CD14-positive monocyte (primary cell): ENCODE data around the gene IMMP2L. TPM values are rescaled to one million over a fixed set of nuclear protein-coding genes. Genes with fewer than 3 reads are reported as not detected.

Experiments
- DNase-seq, 3 donors: peaks; one replicate each; pipeline ENCODE4 v3.0.0-alpha.2; 2011 to 2022
- H2AFZ ChIP-seq: 2 replicates; pipeline ENCODE4 v1.6.0; 2012; ENCODE audit warnings: mild to moderate bottlenecking, low read depth, low read length, inconsistent platforms; ENCODE audit not compliant: insufficient read depth, poor library complexity, severe bottlenecking
- H3K27ac ChIP-seq, 2 donors: 1 replicate in 1 of 2; 2 replicates in 1 of 2; pipeline ENCODE4 v1.5.1; 2012 to 2013; ENCODE audit warnings: low read length in 2 of 2, control low read depth in 1 of 2, inconsistent platforms in 1 of 2, low read depth in 1 of 2, mild to moderate bottlenecking in 1 of 2
- H3K27me3 ChIP-seq, 2 donors: one replicate each; pipeline versions ENCODE4 v1.6.0 to v1.6.1; 2011 to 2013; ENCODE audit warnings: low read length in 2 of 2; ENCODE audit not compliant: control insufficient read depth in 2 of 2, insufficient read depth in 2 of 2
- H3K36me3 ChIP-seq, 2 donors: replicated peaks in 1 of 2; 1 replicate in 1 of 2; 2 replicates in 1 of 2; pipeline versions ENCODE4 v1.5.1 to v1.6.1; 2012 to 2013; ENCODE audit warnings: low read length in 2 of 2, control low read depth in 1 of 2, inconsistent platforms in 1 of 2, mild to moderate bottlenecking in 1 of 2; ENCODE audit not compliant: insufficient read depth in 2 of 2, control insufficient read depth in 1 of 2
- H3K4me1 ChIP-seq, 2 donors: 1 replicate in 1 of 2; 2 replicates in 1 of 2; pipeline versions ENCODE4 v1.5.1 to v1.6.1; 2012 to 2013; ENCODE audit warnings: low read length in 2 of 2, control low read depth in 1 of 2, inconsistent platforms in 1 of 2, mild to moderate bottlenecking in 1 of 2, moderate library complexity in 1 of 2; ENCODE audit not compliant: insufficient read depth in 2 of 2, control insufficient read depth in 1 of 2
- H3K4me2 ChIP-seq: replicated peaks from 2 replicates; pipeline ENCODE3; 2012; ENCODE audit warnings: low read length, moderate library complexity, mild to moderate bottlenecking; ENCODE audit not compliant: poor library complexity, severe bottlenecking; ENCODE audit errors: extremely low read depth
- H3K4me3 ChIP-seq, 3 experiments: fragments of 200-600 bp in 1 of 3; sonication (generic) in 1 of 3; replicated peaks in 1 of 3; 1 replicate in 2 of 3; 2 replicates in 1 of 3; pipeline ENCODE4 v1.5.1; 2011 to 2013; ENCODE audit warnings: low read length in 3 of 3, mild to moderate bottlenecking in 3 of 3, control low read depth in 2 of 3, low read depth in 2 of 3, inconsistent platforms in 1 of 3, moderate library complexity in 1 of 3
- H3K79me2 ChIP-seq: 2 replicates; pipeline ENCODE4 v1.6.0; 2012; ENCODE audit warnings: mild to moderate bottlenecking, control low read depth, inconsistent platforms, low read length, moderate library complexity; ENCODE audit not compliant: insufficient read depth
- H3K9ac ChIP-seq: 2 replicates; pipeline ENCODE4 v1.6.0; 2017; ENCODE audit warnings: low read length, mild to moderate bottlenecking; ENCODE audit not compliant: insufficient read depth, poor library complexity, severe bottlenecking
- H3K9me3 ChIP-seq, 2 donors: replicated peaks in 1 of 2; 1 replicate in 1 of 2; 2 replicates in 1 of 2; pipeline versions ENCODE4 v1.5.1 to v1.6.1; 2012 to 2013; ENCODE audit warnings: low read length in 2 of 2, control low read depth in 1 of 2; ENCODE audit not compliant: control insufficient read depth in 1 of 2, insufficient read depth in 1 of 2
- H4K20me1 ChIP-seq: 2 replicates; pipeline ENCODE4 v1.6.0; 2012; ENCODE audit warnings: mild to moderate bottlenecking, low read length, control low read depth, moderate library complexity; ENCODE audit not compliant: insufficient read depth
- H3K27ac Mint-ChIP-seq, 7 donors: one replicate each; pipeline ENCODE4 v1.8.0; 2020; ENCODE audit warnings: mild to moderate bottlenecking in 7 of 7, mixed read lengths in 7 of 7, moderate library complexity in 6 of 7, inconsistent platforms in 2 of 7
- H3K27me3 Mint-ChIP-seq, 3 donors: one replicate each; pipeline ENCODE4 v1.8.0; 2021 to 2022; ENCODE audit warnings: low read depth in 3 of 3, mild to moderate bottlenecking in 3 of 3, mixed read lengths in 3 of 3, moderate library complexity in 3 of 3, inconsistent platforms in 1 of 3
- H3K36me3 Mint-ChIP-seq, 2 donors: one replicate each; pipeline ENCODE4 v1.8.0; 2020; ENCODE audit warnings: mixed read lengths in 2 of 2, inconsistent platforms in 1 of 2, mild to moderate bottlenecking in 1 of 2
- H3K4me1 Mint-ChIP-seq: one replicate; pipeline ENCODE4 v1.8.0; 2020; ENCODE audit warnings: mild to moderate bottlenecking, mixed read lengths
- H3K4me3 Mint-ChIP-seq, 2 donors: one replicate each; pipeline ENCODE4 v1.8.0; 2020; ENCODE audit warnings: mild to moderate bottlenecking in 2 of 2, mixed read lengths in 2 of 2, moderate library complexity in 1 of 2
- H3K9me3 Mint-ChIP-seq, 7 donors: one replicate each; pipeline ENCODE4 v1.8.0; 2020 to 2022; ENCODE audit warnings: mixed read lengths in 7 of 7, mild to moderate bottlenecking in 6 of 7, moderate library complexity in 6 of 7, inconsistent platforms in 2 of 7
- WGBS: methylation state at CpG from one replicate; pipeline ENCODE4 v1.1.5; 2013; ENCODE audit warnings: missing lambda C conversion rate; ENCODE audit not compliant: insufficient coverage; 5-methylcytosine and 5-hydroxymethylcytosine counted together
- intact Hi-C, 2 donors: fragments of 100-400 bp; cut with micrococcal nuclease; formaldehyde crosslinking; loops; one replicate each; pipeline versions ENCODE4 v1.15.0 to v1.15.1; 2023
- polyA plus RNA-seq, 3 donors: library from polyadenylated mRNA; depleted of rRNA in 1 of 3; unstranded in 2 of 3; stranded (reverse) in 1 of 3; fragments of 300-500 nt in 2 of 3; fragments of >200 nt in 1 of 3; fragmentation: Illumina TruSeq in 2 of 3; gene quantifications; 1 replicate in 2 of 3; 2 replicates in 1 of 3; pipeline ENCODE4 v1.2.3, GENCODE V29; 2012 to 2021
- TF ChIP-seq, protein P1 (sequence below): fragments of 200-600 bp; IDR thresholded peaks from one replicate; pipeline ENCODE4 v1.8.0; 2022; ENCODE audit warnings: antibody characterized with exemption, mild to moderate bottlenecking

Gene IMMP2L
- polyA plus RNA-seq, 3 donors = 1.9 to 6.4 (median 6.2) TPM

DNA sequence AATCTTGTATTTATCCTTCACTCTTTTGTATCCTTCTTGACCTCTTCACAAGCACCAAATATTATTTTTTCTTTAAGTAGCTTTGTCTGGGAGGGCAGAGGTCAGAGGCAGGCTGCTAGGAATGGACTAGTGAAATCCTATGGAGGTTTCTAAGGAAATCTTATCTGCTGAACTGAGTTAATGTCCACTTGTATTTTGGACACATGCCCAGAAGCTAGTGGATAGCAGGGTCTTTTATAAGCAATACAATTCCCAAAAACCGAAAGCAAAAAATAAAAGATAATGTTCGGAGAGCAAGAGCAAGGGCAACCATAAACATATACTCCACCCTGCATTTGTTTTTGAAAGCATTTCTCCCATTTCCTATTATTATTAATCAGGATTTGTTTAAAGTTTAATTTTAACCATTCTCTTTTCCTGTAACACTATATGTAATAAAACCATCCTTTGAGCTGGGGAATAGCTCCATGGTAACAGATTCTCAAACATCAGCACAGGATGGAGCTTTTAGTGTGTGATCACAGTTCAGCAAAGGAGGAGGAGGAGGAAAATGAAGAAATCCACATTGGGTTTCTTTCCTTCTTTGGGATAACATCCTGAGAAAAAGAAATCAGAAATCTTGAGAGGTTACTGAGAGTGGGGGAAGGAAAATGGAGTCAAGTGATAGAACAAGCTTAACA is 799.6 kb downstream of the IMMP2L start:
- Histone ChIP-seq H3K4me2 (no peak overlapping the region), H3K9me3 (no peaks in the 10 kb centered on the region), H4K20me1 (no peaks in the 10 kb centered on the region), H3K9ac (no peak overlapping the region), H3K27ac (no peak overlapping the region), H3K36me3 (no peaks in the 10 kb centered on the region), H3K4me3 (no peak overlapping the region), H3K27me3 (no peaks in the 10 kb centered on the region), H2AFZ (no peak overlapping the region), H3K4me1 (no peaks in the 10 kb centered on the region), H3K79me2 (no peaks in the 10 kb centered on the region)
- Mint-ChIP-seq H3K4me3 (no peak overlapping the region), H3K27ac (no peak overlapping the region), H3K9me3 (peaks cover 0 to 5% (median 0%) of the 10 kb centered on the region in 7 donors), H3K27me3 (peaks cover 0 to 3% (median 0%) of the 10 kb centered on the region in 3 donors), H3K4me1 (no peaks in the 10 kb centered on the region), H3K36me3 (no peaks in the 10 kb centered on the region)
- no CpG with 5 or more reads among the region's 2 CpGs for WGBS
- intact Hi-C loops = no loop called here
- no peak for DNase-seq
- TF ChIP-seq, protein P1, sequence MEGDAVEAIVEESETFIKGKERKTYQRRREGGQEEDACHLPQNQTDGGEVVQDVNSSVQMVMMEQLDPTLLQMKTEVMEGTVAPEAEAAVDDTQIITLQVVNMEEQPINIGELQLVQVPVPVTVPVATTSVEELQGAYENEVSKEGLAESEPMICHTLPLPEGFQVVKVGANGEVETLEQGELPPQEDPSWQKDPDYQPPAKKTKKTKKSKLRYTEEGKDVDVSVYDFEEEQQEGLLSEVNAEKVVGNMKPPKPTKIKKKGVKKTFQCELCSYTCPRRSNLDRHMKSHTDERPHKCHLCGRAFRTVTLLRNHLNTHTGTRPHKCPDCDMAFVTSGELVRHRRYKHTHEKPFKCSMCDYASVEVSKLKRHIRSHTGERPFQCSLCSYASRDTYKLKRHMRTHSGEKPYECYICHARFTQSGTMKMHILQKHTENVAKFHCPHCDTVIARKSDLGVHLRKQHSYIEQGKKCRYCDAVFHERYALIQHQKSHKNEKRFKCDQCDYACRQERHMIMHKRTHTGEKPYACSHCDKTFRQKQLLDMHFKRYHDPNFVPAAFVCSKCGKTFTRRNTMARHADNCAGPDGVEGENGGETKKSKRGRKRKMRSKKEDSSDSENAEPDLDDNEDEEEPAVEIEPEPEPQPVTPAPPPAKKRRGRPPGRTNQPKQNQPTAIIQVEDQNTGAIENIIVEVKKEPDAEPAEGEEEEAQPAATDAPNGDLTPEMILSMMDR = no peak

DNA sequence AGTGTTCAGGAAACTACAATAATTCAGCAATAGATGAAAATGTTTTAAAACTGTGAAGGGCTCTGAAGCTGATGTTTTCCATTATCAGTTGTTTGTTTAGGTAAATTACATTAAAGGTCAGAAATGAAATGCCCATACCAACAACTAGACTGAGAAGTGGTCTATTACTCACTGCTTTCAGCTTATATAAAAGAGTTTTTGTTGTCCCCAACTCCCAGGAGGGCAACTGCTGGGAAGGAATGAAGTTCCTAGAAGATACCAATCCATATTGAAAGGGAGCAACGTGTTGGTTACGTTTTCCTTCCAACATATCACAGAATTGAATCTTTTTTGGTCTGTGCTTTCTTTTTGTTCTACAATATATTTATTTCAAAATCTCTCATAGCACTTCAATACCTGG is 802.0 kb downstream of the IMMP2L start:
- H3K4me2 ChIP-seq = no peak overlapping the region
- WGBS = no CpG with 5 or more reads among the region's 2 CpGs
- Mint-ChIP-seq H3K4me1 (no peaks in the 10 kb centered on the region), H3K27me3 (no peaks in the 10 kb centered on the region), H3K27ac (no peak overlapping the region), H3K9me3 (peaks cover 0 to 3% (median 2%) of the 10 kb centered on the region in 7 donors), H3K36me3 (no peaks in the 10 kb centered on the region), H3K4me3 (no peak overlapping the region)
- H3K79me2 ChIP-seq = no peaks in the 10 kb centered on the region
- no peaks in the 10 kb centered on the region for H3K9me3 ChIP-seq
- H3K9ac ChIP-seq = no peak overlapping the region
- H3K4me3 ChIP-seq = no peak overlapping the region
- H3K36me3 ChIP-seq = no peaks in the 10 kb centered on the region
- H2AFZ ChIP-seq = no peak overlapping the region
- TF ChIP-seq, protein P1 = no peak
- H3K27ac ChIP-seq = no peak overlapping the region
- no peaks in the 10 kb centered on the region for H4K20me1 ChIP-seq
- no peak for DNase-seq
- intact Hi-C loops = no loop called here
- no peaks in the 10 kb centered on the region for H3K27me3 ChIP-seq
- no peaks in the 10 kb centered on the region for H3K4me1 ChIP-seq
